NT2/D1 (cell line): ENCODE results near the gene CEP112.

ENCODE experiments used
- SUZ12 ChIP-seq: IDR thresholded peaks from 2 replicates; pipeline ENCODE4 v1.6.1; 2011; ENCODE audit not compliant: insufficient read length, insufficient read depth; ENCODE audit errors: extremely low read depth
- YY1 ChIP-seq: IDR thresholded peaks from 2 replicates; pipeline ENCODE4 v1.6.1; 2011; ENCODE audit not compliant: insufficient read length, insufficient read depth
- ZNF274 ChIP-seq: IDR thresholded peaks from 2 replicates; pipeline ENCODE4 v1.6.1; 2011; ENCODE audit warnings: mild to moderate bottlenecking, low read depth, low read length

DNA sequence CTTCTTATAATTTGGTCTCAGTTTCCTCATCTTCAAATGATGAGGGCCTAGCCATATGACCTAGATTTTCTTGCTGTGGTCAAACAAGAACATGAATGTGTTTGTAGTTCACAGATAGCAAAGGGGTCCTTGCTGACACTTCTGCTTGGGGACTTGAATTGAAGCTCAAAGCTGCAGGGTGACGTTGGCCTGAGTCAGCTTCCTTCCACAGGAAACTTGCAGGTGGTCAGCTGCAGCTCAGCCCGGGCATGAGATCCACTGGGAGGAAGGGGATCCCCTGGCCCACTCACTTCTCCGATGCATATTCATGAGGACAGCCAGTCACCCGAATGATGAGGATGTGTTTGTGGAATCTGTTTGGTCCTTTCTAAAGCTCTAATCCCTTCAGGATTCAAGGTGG is 587.9 kb downstream of the CEP112 start:
- TF ChIP-seq YY1: no peak
- TF ChIP-seq ZNF274: no peak
- no peak for TF ChIP-seq SUZ12
